ENCODE data around the gene HIRA. TPM values are rescaled to one million over a fixed set of nuclear protein-coding genes. Genes with fewer than 3 reads are reported as not detected.
"Not testable (repeated sequence)": the region's sequence is repeated elsewhere in the genome, so short reads cannot be mapped to it uniquely, and the experiment has no call there.

HIRA gene
- total RNA-seq, 1 donor from 2014 or later = 23.3 TPM

- intact Hi-C loops (cut with DNase I) = no loop called here
- ATAC-seq = no peak
Measured at GRCh38 chr22:19373450-19373849, 58.1 kb downstream of the HIRA start.

GRCh38 chr22:19371893-19372292 is 59.6 kb downstream of the HIRA start:
- TF ChIP-seq, protein P1, sequence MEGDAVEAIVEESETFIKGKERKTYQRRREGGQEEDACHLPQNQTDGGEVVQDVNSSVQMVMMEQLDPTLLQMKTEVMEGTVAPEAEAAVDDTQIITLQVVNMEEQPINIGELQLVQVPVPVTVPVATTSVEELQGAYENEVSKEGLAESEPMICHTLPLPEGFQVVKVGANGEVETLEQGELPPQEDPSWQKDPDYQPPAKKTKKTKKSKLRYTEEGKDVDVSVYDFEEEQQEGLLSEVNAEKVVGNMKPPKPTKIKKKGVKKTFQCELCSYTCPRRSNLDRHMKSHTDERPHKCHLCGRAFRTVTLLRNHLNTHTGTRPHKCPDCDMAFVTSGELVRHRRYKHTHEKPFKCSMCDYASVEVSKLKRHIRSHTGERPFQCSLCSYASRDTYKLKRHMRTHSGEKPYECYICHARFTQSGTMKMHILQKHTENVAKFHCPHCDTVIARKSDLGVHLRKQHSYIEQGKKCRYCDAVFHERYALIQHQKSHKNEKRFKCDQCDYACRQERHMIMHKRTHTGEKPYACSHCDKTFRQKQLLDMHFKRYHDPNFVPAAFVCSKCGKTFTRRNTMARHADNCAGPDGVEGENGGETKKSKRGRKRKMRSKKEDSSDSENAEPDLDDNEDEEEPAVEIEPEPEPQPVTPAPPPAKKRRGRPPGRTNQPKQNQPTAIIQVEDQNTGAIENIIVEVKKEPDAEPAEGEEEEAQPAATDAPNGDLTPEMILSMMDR (IDR thresholded peaks at IDR 0.05) = no peak
- ATAC-seq (no peak), DNase-seq (no peak)
- no peaks in the 10 kb centered on the region for H3K27me3 ChIP-seq
- H3K4me3 ChIP-seq = no peak overlapping the region
- H3K27ac ChIP-seq = no peak overlapping the region
- peaks cover 99% of the 10 kb centered on the region for H3K36me3 ChIP-seq
- no peaks in the 10 kb centered on the region for H3K9me3 ChIP-seq
- intact Hi-C loops (cut with DNase I) = no loop called here
- H3K4me1 ChIP-seq = no peaks in the 10 kb centered on the region

More at GRCh38 chr22:19373450-19373849, 58.1 kb downstream of the HIRA start:
- Histone ChIP-seq H3K4me3 (no peak overlapping the region), H3K36me3 (peaks cover 99% of the 10 kb centered on the region), H3K27me3 (no peaks in the 10 kb centered on the region), H3K27ac (no peak overlapping the region), H3K4me1 (no peaks in the 10 kb centered on the region), H3K9me3 (no peaks in the 10 kb centered on the region)
- TF ChIP-seq, protein P1 (IDR thresholded peaks at IDR 0.05) = no peak
- DNase-seq = no peak

DNA sequence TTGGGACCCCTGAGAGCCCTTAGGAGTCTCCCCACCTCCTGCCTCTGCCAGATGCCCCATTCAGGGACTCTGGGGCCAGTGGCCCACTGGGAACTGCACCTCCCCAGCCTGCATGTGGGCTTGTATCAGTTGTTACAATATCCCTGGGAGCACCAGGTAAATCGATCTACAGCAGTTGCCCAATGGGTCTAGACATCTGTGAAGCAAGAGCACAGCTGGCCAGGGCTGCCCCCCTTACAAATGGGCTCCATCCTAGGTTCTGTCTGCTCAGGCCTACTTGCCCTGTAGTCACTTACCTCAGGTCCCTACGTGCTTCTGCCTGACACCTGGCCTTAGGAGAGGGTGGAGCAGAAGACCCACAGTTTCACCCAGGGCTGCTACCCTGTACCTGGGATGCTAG is 62.7 kb downstream of the HIRA start:
- ATAC-seq (peak; percentile 20), DNase-seq (peak; percentile 34)
- no peaks in the 10 kb centered on the region for H3K27me3 ChIP-seq
- no peak overlapping the region for H3K27ac ChIP-seq
- TF ChIP-seq, protein P1 (IDR thresholded peaks at IDR 0.05) = no peak
- peaks cover 89% of the 10 kb centered on the region for H3K36me3 ChIP-seq
- no peaks in the 10 kb centered on the region for H3K4me1 ChIP-seq
- H3K9me3 ChIP-seq = no peaks in the 10 kb centered on the region
- H3K4me3 ChIP-seq = no peak overlapping the region
- intact Hi-C loops (cut with DNase I) = no loop called here

DNA sequence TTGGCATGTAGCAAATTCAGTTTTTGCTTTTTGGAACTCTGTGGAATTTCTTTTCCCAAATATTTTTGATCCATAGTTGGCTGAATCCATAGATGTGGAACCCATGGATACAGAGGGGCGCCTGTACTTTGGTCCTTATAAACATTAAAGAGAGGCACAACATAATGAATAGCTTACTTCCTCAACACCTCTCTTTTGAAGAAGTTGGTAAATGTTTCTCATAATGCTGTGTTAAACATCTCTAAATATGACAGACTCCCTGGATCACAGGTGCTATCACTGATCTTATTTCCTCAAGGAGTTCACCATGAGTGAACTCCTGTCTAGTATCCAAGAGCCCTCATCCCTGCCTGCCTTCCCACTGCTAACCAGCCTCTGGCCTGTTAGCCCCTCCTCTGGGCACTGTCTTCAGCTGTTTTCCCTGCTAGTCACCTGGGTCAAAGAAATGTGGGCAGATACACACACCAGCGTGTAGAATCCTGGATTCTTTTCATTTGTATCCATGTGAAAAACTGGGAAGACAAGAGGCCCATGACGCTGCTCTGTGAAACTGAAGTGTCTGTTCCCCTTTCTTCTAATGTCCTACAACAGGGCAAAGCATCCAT is 63.7 kb downstream of the HIRA start:
- no peaks in the 10 kb centered on the region for H3K27me3 ChIP-seq
- intact Hi-C loops (cut with DNase I) = no loop called here
- peaks cover 83% of the 10 kb centered on the region for H3K36me3 ChIP-seq
- TF ChIP-seq, protein P1 (IDR thresholded peaks at IDR 0.05) = no peak
- no peak overlapping the region for H3K4me3 ChIP-seq
- H3K4me1 ChIP-seq = no peaks in the 10 kb centered on the region
- H3K9me3 ChIP-seq = no peaks in the 10 kb centered on the region
- H3K27ac ChIP-seq = no peak overlapping the region
- ATAC-seq (no peak), DNase-seq (no peak)

DNA sequence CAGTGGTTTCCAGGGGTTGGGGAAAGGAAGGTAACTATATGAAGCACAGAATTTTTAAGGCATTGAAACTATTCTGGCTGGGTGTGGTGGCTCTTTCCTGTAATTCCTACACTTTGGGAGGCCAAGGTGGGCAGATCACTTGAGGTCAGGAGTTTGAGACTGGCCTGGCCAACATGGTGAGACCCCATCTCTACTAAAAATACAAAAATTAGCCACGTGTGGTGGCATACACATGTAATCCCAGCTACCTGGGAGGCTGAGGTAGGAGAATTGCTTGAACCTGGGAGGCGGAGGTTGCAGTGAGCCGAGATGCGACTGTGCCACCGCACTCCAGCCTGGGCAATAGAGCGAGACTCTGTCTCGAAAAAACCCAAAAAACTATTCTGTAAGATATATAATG is 68.0 kb downstream of the HIRA start:
- not testable (repeated sequence) for H3K4me1 ChIP-seq

GRCh38 chr22:19361501-19362103 is 69.9 kb downstream of the HIRA start:
- DNase-seq (no peak), ATAC-seq (no peak)
- no peaks in the 10 kb centered on the region for H3K27me3 ChIP-seq
- H3K4me3 ChIP-seq = no peak overlapping the region
- H3K9me3 ChIP-seq = no peaks in the 10 kb centered on the region
- H3K36me3 ChIP-seq = peaks cover 84% of the 10 kb centered on the region
- no peak overlapping the region for H3K27ac ChIP-seq
- H3K4me1 ChIP-seq = no peaks in the 10 kb centered on the region
- TF ChIP-seq, protein P1 (IDR thresholded peaks at IDR 0.05) = no peak
- intact Hi-C loops (cut with DNase I) = no loop called here

More for the DNA sequence above, 68.0 kb downstream of the HIRA start:
- intact Hi-C loops (cut with DNase I); H3K4me3 ChIP-seq; DNase-seq; H3K9me3 ChIP-seq; H3K27me3 ChIP-seq; H3K27ac ChIP-seq; ATAC-seq: not testable (repeated sequence)
- peaks cover 82% of the 10 kb centered on the region for H3K36me3 ChIP-seq
